ENCODE results near the gene ZSCAN26. TPM values are rescaled to one million over a fixed set of nuclear protein-coding genes. Genes with fewer than 3 reads are reported as not detected.
A peak's percentile ranks its signal among the peaks of the same experiment; 100 is the strongest.

ZSCAN26 gene
- total RNA-seq (2014; rRNA removed) (10.8 and 12.3 TPM in 2 replicates), Bru-seq, nascent RNA (percentile 85 among the genes with signal in this experiment), BruChase-seq, experiment 1, labeled RNA remaining after a 6-hour chase (percentile 91 among the genes with signal in this experiment), BruChase-seq, experiment 2, labeled RNA remaining after a 2-hour chase (percentile 95 among the genes with signal in this experiment)
- long read RNA-seq, transcript ZSCAN26-202 (4 exons, 2,835 nt) = major isoform, 7 of 25 reads
- long read RNA-seq, transcript ZSCAN26-201 (4 exons, 2,362 nt) = minor isoform, 5 of 25 reads
- long read RNA-seq, partial matches to known transcripts = 3 of 25 reads
- long read RNA-seq, other reads (novel, unspliced or antisense) = 6 of 25 reads

- Histone ChIP-seq H2AFZ (ENCODE audit: low read length) (peak within 1 kb of the TSS; percentile 93), H3K9ac (ENCODE audit: low read length) (peak within 1 kb of the TSS; percentile 78), H3K79me2 (ENCODE audit: low read length) (peaks cover 25% of the 10 kb centered on the region), H3K9me2 (replicated peaks; ENCODE audit: low read length) (no peaks in the 10 kb centered on the region), H4K20me1 (ENCODE audit: low read length) (no peaks in the 10 kb centered on the region), H3K27me3 (ENCODE audit: low read length) (no peaks in the 10 kb centered on the region), H3K4me3 (ENCODE audit: low read length) (peak within 1 kb of the TSS; percentile 86), H3K4me2 (ENCODE audit: low read length) (peak within 1 kb of the TSS; percentile 82), H3K9me3 (ENCODE audit: low read length) (no peaks in the 10 kb centered on the region), H3K4me1 (ENCODE audit: insufficient read depth, low read length) (peaks cover 28% of the 10 kb centered on the region), H3K27ac (ENCODE audit: low read length) (peak within 1 kb of the TSS; percentile 48), H3F3A (ENCODE audit: low read length, unreplicated experiment) (peaks cover 5% of the 10 kb centered on the region), H3K36me3 (ENCODE audit: low read depth, low read length) (no peaks in the 10 kb centered on the region)
- DNase-seq (peak; percentile 93), ATAC-seq (peak; percentile 91)
- CTCF ChIA-PET = interaction anchor here (0.7 to 1.6 kb wide), 2 partner anchors 89 to 116 kb away, joined by 3 to 6 read pairs; no protein-coding TSS in a partner anchor
- TSS peak; percentile 63 for BruUV-seq (replicated peaks)
- intact Hi-C loops (cut with micrococcal nuclease) = loop anchor here (1.0 to 5.0 kb wide), 4 partner anchors 15 to 135 kb away; partner anchors contain the start of genes ZKSCAN3, ZKSCAN4 and ZSCAN31
- TF ChIP-seq, protein P1, sequence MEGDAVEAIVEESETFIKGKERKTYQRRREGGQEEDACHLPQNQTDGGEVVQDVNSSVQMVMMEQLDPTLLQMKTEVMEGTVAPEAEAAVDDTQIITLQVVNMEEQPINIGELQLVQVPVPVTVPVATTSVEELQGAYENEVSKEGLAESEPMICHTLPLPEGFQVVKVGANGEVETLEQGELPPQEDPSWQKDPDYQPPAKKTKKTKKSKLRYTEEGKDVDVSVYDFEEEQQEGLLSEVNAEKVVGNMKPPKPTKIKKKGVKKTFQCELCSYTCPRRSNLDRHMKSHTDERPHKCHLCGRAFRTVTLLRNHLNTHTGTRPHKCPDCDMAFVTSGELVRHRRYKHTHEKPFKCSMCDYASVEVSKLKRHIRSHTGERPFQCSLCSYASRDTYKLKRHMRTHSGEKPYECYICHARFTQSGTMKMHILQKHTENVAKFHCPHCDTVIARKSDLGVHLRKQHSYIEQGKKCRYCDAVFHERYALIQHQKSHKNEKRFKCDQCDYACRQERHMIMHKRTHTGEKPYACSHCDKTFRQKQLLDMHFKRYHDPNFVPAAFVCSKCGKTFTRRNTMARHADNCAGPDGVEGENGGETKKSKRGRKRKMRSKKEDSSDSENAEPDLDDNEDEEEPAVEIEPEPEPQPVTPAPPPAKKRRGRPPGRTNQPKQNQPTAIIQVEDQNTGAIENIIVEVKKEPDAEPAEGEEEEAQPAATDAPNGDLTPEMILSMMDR (conservative IDR thresholded peaks at IDR 0.05; ENCODE audit: low read depth, low read length) = no peak
- no peak for TF ChIP-seq EZH2 (IDR thresholded peaks at IDR 0.05; ENCODE audit: low read length, unreplicated experiment)
- POLR2A ChIA-PET (ENCODE audit: unreplicated experiment) = interaction anchor here (0.5 to 1.0 kb wide), 9 partner anchors 13 to 459 kb away, joined by 3 to 8 read pairs (median 4); partner anchors contain the start of genes PGBD1 and ZSCAN31
Measured at GRCh38 chr6:28266962-28267694, at the start of gene ZSCAN26. Gene ZSCAN26 (plus strand): TSS chr6:28267143. CDS start chr6:28271920, 4,777 bp downstream.

- no peaks in the 10 kb centered on the region for H3K36me3 ChIP-seq (ENCODE audit: low read depth, low read length)
- no peak overlapping the region for H2AFZ ChIP-seq (ENCODE audit: low read length)
- TF ChIP-seq EZH2 (IDR thresholded peaks at IDR 0.05; ENCODE audit: low read length, unreplicated experiment) = no peak
- no peak for TF ChIP-seq EZH2phosphoT487 (IDR thresholded peaks at IDR 0.05; ENCODE audit: borderline replicate concordance, low read length)
- TF ChIP-seq, protein P1 (conservative IDR thresholded peaks at IDR 0.05; ENCODE audit: low read depth, low read length) = no peak
- H3K4me1 ChIP-seq (ENCODE audit: insufficient read depth, low read length) = peaks cover 10% of the 10 kb centered on the region
- H3K9me2 ChIP-seq (replicated peaks; ENCODE audit: low read length) = no peaks in the 10 kb centered on the region
- DNase-seq = no peak
- no peak overlapping the region for H3K4me3 ChIP-seq (ENCODE audit: low read length)
- no peaks in the 10 kb centered on the region for H3F3A ChIP-seq (ENCODE audit: low read length, unreplicated experiment)
- H4K20me1 ChIP-seq (ENCODE audit: low read length) = no peaks in the 10 kb centered on the region
- no peak overlapping the region for H3K4me2 ChIP-seq (ENCODE audit: low read length)
- ChIA-PET CTCF (no interaction called here), POLR2A (ENCODE audit: unreplicated experiment) (no interaction called here)
- H3K27me3 ChIP-seq (ENCODE audit: low read length) = no peaks in the 10 kb centered on the region
- H3K79me2 ChIP-seq (ENCODE audit: low read length) = no peaks in the 10 kb centered on the region
- H3K9me3 ChIP-seq (ENCODE audit: low read length) = no peaks in the 10 kb centered on the region
- ATAC-seq = no peak
- intact Hi-C loops (cut with micrococcal nuclease) = no loop called here
- BruUV-seq (replicated peaks) = no TSS peak
- H3K9ac ChIP-seq (ENCODE audit: low read length) = no peak overlapping the region
- no peak overlapping the region for H3K27ac ChIP-seq (ENCODE audit: low read length)
Measured at GRCh38 chr6:28217890-28218289, 49.1 kb upstream of the ZSCAN26 start.
